Liver (tissue), 3 donors: ENCODE measurements around the gene MGME1.

Experiments
- RAD21 ChIP-seq, 2 donors: IDR thresholded peaks; 2 replicates each; pipeline ENCODE4 v1.6.1; 2016; ENCODE audit warnings: antibody characterized with exemption in 2 of 2, mild to moderate bottlenecking in 2 of 2
- TAF1 ChIP-seq: conservative IDR thresholded peaks from 2 replicates; pipeline ENCODE4 v1.6.1; 2016; ENCODE audit warnings: antibody characterized with exemption, mild to moderate bottlenecking
- TF ChIP-seq, protein P1 (sequence below): fragments of 150-350 bp; IDR thresholded peaks from 2 replicates; pipeline ENCODE4 v1.5.1; 2017; ENCODE audit warnings: improper control_type of control experiment, low read depth, low read length; ENCODE audit not compliant: missing input control
- donor health status: healthy.
- donor health status: healthy.

DNA sequence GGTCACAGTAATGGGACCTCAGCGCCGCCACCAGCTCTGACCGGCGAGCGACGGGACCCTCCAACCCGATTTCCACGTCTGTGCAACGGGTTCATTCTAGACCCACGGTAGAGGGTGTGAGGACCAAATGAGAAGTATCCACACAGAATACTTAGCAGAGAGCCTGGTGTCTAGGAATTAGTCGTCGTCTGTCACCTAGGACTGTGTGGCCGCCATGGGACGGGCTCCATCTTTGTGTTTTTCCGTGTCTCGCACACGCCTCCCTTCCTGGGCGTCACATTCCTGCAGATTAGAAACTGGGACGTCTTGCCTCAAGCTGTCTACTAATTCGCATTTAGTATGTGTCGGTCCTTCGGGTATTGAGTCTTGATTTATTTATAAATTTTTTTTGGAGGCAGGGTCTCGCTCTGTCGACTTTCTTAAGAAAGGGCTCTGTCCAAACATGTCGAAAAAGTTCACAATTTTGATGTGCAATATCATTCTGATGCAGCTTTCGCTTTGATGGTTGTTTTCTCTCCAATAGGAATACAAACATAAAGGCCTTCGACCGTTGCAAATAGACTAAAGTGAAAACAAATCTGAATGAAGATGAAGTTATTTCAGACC is 563 bp downstream of the MGME1 start:
- TF ChIP-seq, protein P1, sequence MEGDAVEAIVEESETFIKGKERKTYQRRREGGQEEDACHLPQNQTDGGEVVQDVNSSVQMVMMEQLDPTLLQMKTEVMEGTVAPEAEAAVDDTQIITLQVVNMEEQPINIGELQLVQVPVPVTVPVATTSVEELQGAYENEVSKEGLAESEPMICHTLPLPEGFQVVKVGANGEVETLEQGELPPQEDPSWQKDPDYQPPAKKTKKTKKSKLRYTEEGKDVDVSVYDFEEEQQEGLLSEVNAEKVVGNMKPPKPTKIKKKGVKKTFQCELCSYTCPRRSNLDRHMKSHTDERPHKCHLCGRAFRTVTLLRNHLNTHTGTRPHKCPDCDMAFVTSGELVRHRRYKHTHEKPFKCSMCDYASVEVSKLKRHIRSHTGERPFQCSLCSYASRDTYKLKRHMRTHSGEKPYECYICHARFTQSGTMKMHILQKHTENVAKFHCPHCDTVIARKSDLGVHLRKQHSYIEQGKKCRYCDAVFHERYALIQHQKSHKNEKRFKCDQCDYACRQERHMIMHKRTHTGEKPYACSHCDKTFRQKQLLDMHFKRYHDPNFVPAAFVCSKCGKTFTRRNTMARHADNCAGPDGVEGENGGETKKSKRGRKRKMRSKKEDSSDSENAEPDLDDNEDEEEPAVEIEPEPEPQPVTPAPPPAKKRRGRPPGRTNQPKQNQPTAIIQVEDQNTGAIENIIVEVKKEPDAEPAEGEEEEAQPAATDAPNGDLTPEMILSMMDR = no peak
- TF ChIP-seq TAF1 (no peak), RAD21 (IDR thresholded peaks at IDR 0.05) (no peak)
